GM12878 (cell line): ENCODE data around the gene SVBP. TPM values are rescaled to one million over a fixed set of nuclear protein-coding genes. Genes with fewer than 3 reads are reported as not detected.

Experiments
- ATAC-seq: fragments of 200-7000 bp; cut with Tn5 transposase; 3 replicates; pipeline ENCODE4 v1.9.1; 2020; ENCODE audit warnings: mild to moderate bottlenecking, moderate library complexity
- BruUV-seq: library from RNA; stranded (reverse); fragments of 400-500 nt; replicated peaks from 2 replicates; lab custom pipeline; 2021; lab: Mats Ljungman, UMichigan
- CTCF ChIA-PET: fragments of 300-600 bp; sonication (Branson Sonifier 250); formaldehyde crosslinking; extraction: SDS; loops from one replicate; lab custom pipeline; 2021; ENCODE audit warnings: inconsistent platforms; lab: Yijun Ruan, JAX
- POLR2A ChIA-PET: fragments of 350-600 bp; formaldehyde crosslinking; extraction: SDS; loops from one replicate; lab custom pipeline; 2021; ENCODE audit warnings: inconsistent platforms; lab: Charles Lee
- RAD21 ChIA-PET: fragments of 300-600 bp; sonication (Branson Sonifier 250); formaldehyde crosslinking; loops from one replicate; lab custom pipeline; 2023; ENCODE audit warnings: antibody characterized with exemption; ENCODE audit not compliant: unreplicated experiment; lab: Charles Lee
- SMC1A ChIA-PET: fragments of 300-600 bp; sonication (Branson Sonifier 250); formaldehyde crosslinking; loops from one replicate; lab custom pipeline; 2023; ENCODE audit not compliant: unreplicated experiment, uncharacterized antibody; lab: Charles Lee
- DNase-seq: peaks from one replicate; pipeline ENCODE4 v3.0.0-alpha.2; 2011; ENCODE audit warnings: low read depth, low spot score
- FAIRE-seq: peaks from 3 replicates; lab custom pipeline; 2011; peaks lifted over from hg19 to GRCh38; lab: Jason Lieb, UNC
- H2AFZ ChIP-seq: 2 replicates; pipeline ENCODE4 v1.6.0; 2011; ENCODE audit warnings: low read depth, low read length, control low read depth; ENCODE audit not compliant: control insufficient read depth
- H3K27ac ChIP-seq: 2 replicates; pipeline ENCODE4 v1.5.1; 2011; ENCODE audit warnings: control low read depth; ENCODE audit not compliant: control insufficient read depth, insufficient read depth
- H3K27me3 ChIP-seq, 2 experiments: replicated peaks in 1 of 2; 2 replicates each; pipeline versions ENCODE4 v1.6.0 to v1.6.1; 2011; ENCODE audit warnings: low read length in 1 of 2; ENCODE audit not compliant: control insufficient read depth in 2 of 2, insufficient read depth in 2 of 2
- H3K36me3 ChIP-seq, 2 experiments: 2 replicates each; pipeline ENCODE4 v1.5.1; 2011; ENCODE audit warnings: low read length in 1 of 2; ENCODE audit not compliant: control insufficient read depth in 2 of 2, insufficient read depth in 2 of 2
- H3K4me1 ChIP-seq: 2 replicates; pipeline ENCODE4 v1.6.1; 2011; ENCODE audit warnings: mild to moderate bottlenecking, low read length, moderate library complexity, mixed read lengths; ENCODE audit not compliant: control insufficient read depth, insufficient read depth
- H3K4me2 ChIP-seq: 2 replicates; pipeline ENCODE4 v1.6.0; 2011; ENCODE audit warnings: control low read depth; ENCODE audit not compliant: control insufficient read depth, insufficient read depth
- H3K4me3 ChIP-seq: fragments of 200-600 bp; sonication (generic); 2 replicates; pipeline ENCODE4 v1.5.1; 2016
- H3K79me2 ChIP-seq: 2 replicates; pipeline ENCODE4 v1.6.0; 2011; ENCODE audit warnings: low read length; ENCODE audit not compliant: control insufficient read depth, insufficient read depth
- H3K9ac ChIP-seq: 2 replicates; pipeline ENCODE4 v1.8.0; 2011; ENCODE audit warnings: low read length, control low read depth, mixed read lengths; ENCODE audit not compliant: control insufficient read depth, insufficient read depth
- H3K9me3 ChIP-seq: replicated peaks from 3 replicates; pipeline ENCODE4 v1.5.1; 2011; ENCODE audit warnings: mild to moderate bottlenecking, low read length; ENCODE audit not compliant: control insufficient read depth, insufficient read depth
- H4K20me1 ChIP-seq: 2 replicates; pipeline ENCODE4 v1.6.0; 2011; ENCODE audit not compliant: control insufficient read depth, insufficient read depth
- CBX3 ChIP-seq: fragments of 200-600 bp; sonication (generic); IDR thresholded peaks from 2 replicates; pipeline ENCODE4 v1.6.1; 2016; ENCODE audit warnings: low read depth, borderline replicate concordance
- CREB1 ChIP-seq: IDR thresholded peaks from 2 replicates; pipeline ENCODE4 v1.6.1; 2012; ENCODE audit warnings: low read depth, mild to moderate bottlenecking, inconsistent platforms
- HSF1 ChIP-seq: fragments of 150-350 bp; IDR thresholded peaks from 2 replicates; pipeline ENCODE4 v1.6.1; 2014; ENCODE audit warnings: mild to moderate bottlenecking, low read depth, low read length
- JUNB ChIP-seq: IDR thresholded peaks from 2 replicates; pipeline ENCODE4 v1.6.1; 2016; ENCODE audit warnings: antibody characterized with exemption, mild to moderate bottlenecking
- JUND ChIP-seq: IDR thresholded peaks from 2 replicates; pipeline ENCODE4 v1.6.1; 2012; ENCODE audit warnings: low read depth, mild to moderate bottlenecking, low read length, improper control_type of control experiment, moderate library complexity
- NRF1 ChIP-seq: conservative IDR thresholded peaks from 2 replicates; pipeline ENCODE4 v1.6.1; 2011; ENCODE audit warnings: mild to moderate bottlenecking, low read depth, low read length, improper control_type of control experiment
- PAX8 ChIP-seq: fragments of 450-650 bp; IDR thresholded peaks from 2 replicates; pipeline ENCODE4 v1.6.1; 2017; ENCODE audit warnings: mild to moderate bottlenecking, moderate library complexity
- PML ChIP-seq: IDR thresholded peaks from 2 replicates; pipeline ENCODE4 v1.6.1; 2012; ENCODE audit warnings: low read length, inconsistent platforms
- RFX5 ChIP-seq: IDR thresholded peaks from 2 replicates; pipeline ENCODE4 v1.6.1; 2011; ENCODE audit warnings: low read depth, low read length, improper control_type of control experiment
- SREBF2 ChIP-seq: IDR thresholded peaks from 2 replicates; pipeline ENCODE4 v1.6.1; 2012; ENCODE audit warnings: mild to moderate bottlenecking, low read length
- ZBTB40 ChIP-seq: fragments of 450-650 bp; IDR thresholded peaks from 2 replicates; pipeline ENCODE4 v1.6.1; 2016; ENCODE audit warnings: mild to moderate bottlenecking, moderate library complexity, borderline replicate concordance
- ZNF24 ChIP-seq: fragments of 450-650 bp; IDR thresholded peaks from 2 replicates; pipeline ENCODE4 v1.6.1; 2017; ENCODE audit warnings: antibody characterized with exemption, mild to moderate bottlenecking
- ZNF592 ChIP-seq: fragments of 450-650 bp; IDR thresholded peaks from 2 replicates; pipeline ENCODE4 v1.6.1; 2017; ENCODE audit warnings: mild to moderate bottlenecking, moderate library complexity
- WGBS: methylation state at CpG from one replicate; pipeline ENCODE4 v1.1.6; 2016; ENCODE audit warnings: low lambda C conversion rate; ENCODE audit not compliant: insufficient replicate concordance, insufficient coverage; ENCODE audit errors: missing lambda C conversion rate; 5-methylcytosine and 5-hydroxymethylcytosine counted together
- in situ Hi-C: fragments of 300-500 bp; cut with MboI; formaldehyde crosslinking; loops from 9 replicates; pipeline ENCODE4 v1.14.3; 2018; ENCODE audit warnings: mixed read lengths
- intact Hi-C: fragments of 100-400 bp; cut with micrococcal nuclease; formaldehyde crosslinking; loops from one replicate; pipeline ENCODE4 v1.14.2; 2022; ENCODE audit not compliant: unreplicated experiment
- polyA plus RNA-seq, 11 experiments: library from polyadenylated mRNA; depleted of rRNA in 4 of 11; unstranded in 6 of 11; stranded (reverse) in 5 of 11; fragments of >200 nt; fragmentation: Nextera tagmentation in 4 of 11; fragmentation: Illumina TruSeq in 1 of 11; extraction: Ambion mirVana in 4 of 11; extraction: Trizol in 1 of 11; gene quantifications; 1 replicate in 1 of 11; 2 replicates in 10 of 11; pipeline versions ENCODE4 v1.2.1 to v1.2.3, GENCODE V29; 2011 to 2016; ENCODE audit warnings: inconsistent platforms in 2 of 11, missing spikeins in 2 of 11, low read depth in 1 of 11
- total RNA-seq, 4 experiments: library from RNA; depleted of rRNA in 3 of 4; stranded (reverse); fragments of >200 nt in 3 of 4; fragmentation: Illumina TruSeq in 1 of 4; extraction: Trizol in 1 of 4; gene quantifications; 2 replicates each; pipeline versions ENCODE4 v1.2.1 to v1.2.3, GENCODE V29; 2013 to 2021

Gene SVBP
- total and polyA plus RNA-seq, 10 of the 15 experiments (the other 5 are each of a cell fraction or from before 2014, with no cell fraction given), result 12.6 to 29.5 (median 19.8) TPM

GRCh38 chr1:42847721-42848460 lies 30.7 kb upstream of the SVBP start:
- Histone ChIP-seq H3K4me3 (peak overlapping the region; percentile 97), H3K9ac (peak overlapping the region; percentile 88), H3K27me3 (no peaks in the 10 kb centered on the region), H2AFZ (no peak overlapping the region), H3K79me2 (peaks cover 30% of the 10 kb centered on the region), H3K4me2 (peak overlapping the region; percentile 97), H3K4me1 (peaks cover 6% of the 10 kb centered on the region; the same call in 1 of the 2 replicates), H3K27ac (peak overlapping the region; percentile 78), H3K9me3 (no peaks in the 10 kb centered on the region; the same call in 1 of the 3 replicates), H3K36me3 (peaks cover 8 to 10% of the 10 kb centered on the region in 2 experiments; a peak in 3 of 4 replicates), H4K20me1 (no peaks in the 10 kb centered on the region)
- ChIA-PET RAD21 (interaction anchor here (0.6 to 3.5 kb wide), 12 partner anchors 10 to 226 kb away, joined by 3 to 18 read pairs (median 5); partner anchors contain the start of genes C1orf50, ERMAP, P3H1 and SVBP), SMC1A (interaction anchor here (0.9 to 3.8 kb wide), 12 partner anchors 8 to 226 kb away, joined by 3 to 27 read pairs (median 4); partner anchors contain the start of genes ERMAP and SVBP), CTCF (interaction anchor here (0.8 to 3.4 kb wide), 13 partner anchors 9 to 226 kb away, joined by 3 to 21 read pairs (median 5); partner anchors contain the start of genes C1orf50, P3H1 and SVBP), POLR2A (interaction anchor here (1.0 to 4.8 kb wide), 7 partner anchors 9 to 165 kb away, joined by 3 to 53 read pairs (median 5); partner anchors contain the start of genes C1orf50, P3H1 and YBX1)
- DNase-seq, result no peak
- in situ Hi-C loops (no loop called here), intact Hi-C loops (loop anchor here (5.0 kb wide), 1 partner anchor 81 kb away; the partner anchor contains the start of genes C1orf50 and P3H1)
- 1% methylated on average over 6 of the region's 6 CpGs for WGBS
- no peak for FAIRE-seq
- BruUV-seq, result no TSS peak
- ATAC-seq, result no peak
- TF ChIP-seq CREB1 (0 out of 2 replicates have a peak, but pooled peaks have one; percentile 25), ZNF24 (no peak), ZNF592 (no peak), CBX3 (no peak), JUNB (peak; percentile 68), ZBTB40 (no peak), HSF1 (no peak), PML (no peak), PAX8 (no peak), SREBF2 (no peak), NRF1 (no peak), RFX5 (no peak), JUND (no peak)
